GM23338 (cell line): ENCODE data around the gene SMAD1. TPM values are rescaled to one million over a fixed set of nuclear protein-coding genes. Genes with fewer than 3 reads are reported as not detected.

ENCODE experiments used
- ATAC-seq: fragments of 200-7000 bp; cut with Tn5 transposase; 3 replicates; pipeline ENCODE4 v1.9.1; 2020
- DNase-seq: peaks from one replicate; pipeline ENCODE4 v3.0.0-alpha.2; 2015; ENCODE audit warnings: low spot score
- H2AFZ ChIP-seq: fragments of 200-600 bp; sonication (generic); 2 replicates; pipeline ENCODE4 v1.8.0; 2016; ENCODE audit warnings: antibody characterized with exemption, mild to moderate bottlenecking, moderate library complexity
- H3F3A ChIP-seq: fragments of 200-600 bp; sonication (generic); replicated peaks from 2 replicates; pipeline ENCODE4 v1.8.0; 2017; ENCODE audit warnings: antibody characterized with exemption, mixed run types, low read depth
- H3K27ac ChIP-seq: fragments of 200-600 bp; sonication (generic); 2 replicates; pipeline ENCODE4 v1.6.1; 2016; ENCODE audit warnings: low read depth
- H3K27me3 ChIP-seq: fragments of 200-600 bp; sonication (generic); 2 replicates; pipeline ENCODE4 v1.8.0; 2016; ENCODE audit warnings: mild to moderate bottlenecking, mixed run types, moderate library complexity; ENCODE audit not compliant: insufficient read depth
- H3K36me3 ChIP-seq: fragments of 200-600 bp; sonication (generic); 2 replicates; pipeline ENCODE4 v1.8.0; 2016; ENCODE audit warnings: mild to moderate bottlenecking; ENCODE audit not compliant: insufficient read depth
- H3K4me1 ChIP-seq: fragments of 200-600 bp; sonication (generic); 2 replicates; pipeline ENCODE4 v1.8.0; 2016; ENCODE audit warnings: mild to moderate bottlenecking, moderate library complexity; ENCODE audit not compliant: insufficient read depth
- H3K4me2 ChIP-seq: fragments of 200-600 bp; sonication (generic); 2 replicates; pipeline ENCODE4 v1.7.1; 2017; ENCODE audit warnings: mixed run types
- H3K4me3 ChIP-seq: fragments of 200-600 bp; sonication (generic); 2 replicates; pipeline ENCODE4 v1.6.1; 2016; ENCODE audit warnings: mixed run types
- H3K79me2 ChIP-seq: fragments of 200-600 bp; sonication (generic); replicated peaks from 2 replicates; pipeline ENCODE4 v1.8.0; 2017; ENCODE audit warnings: mild to moderate bottlenecking; ENCODE audit not compliant: insufficient read depth
- H3K9me2 ChIP-seq: fragments of 200-600 bp; sonication (generic); 2 replicates; pipeline ENCODE4 v1.8.0; 2017; ENCODE audit not compliant: insufficient read depth
- H4K20me1 ChIP-seq: fragments of 200-600 bp; sonication (generic); replicated peaks from 2 replicates; pipeline ENCODE4 v1.8.0; 2017; ENCODE audit warnings: mild to moderate bottlenecking; ENCODE audit not compliant: insufficient read depth
- H3K27ac Mint-ChIP-seq: 2 replicates; pipeline ENCODE4 v1.8.0; 2020; ENCODE audit warnings: inconsistent platforms, mild to moderate bottlenecking, moderate library complexity, mixed read lengths
- H3K27me3 Mint-ChIP-seq: 3 replicates; pipeline ENCODE4 v1.8.0; 2022; ENCODE audit warnings: low read depth, mild to moderate bottlenecking, moderate library complexity, mixed read lengths, inconsistent platforms; ENCODE audit not compliant: insufficient read depth, poor library complexity
- H3K36me3 Mint-ChIP-seq: 3 replicates; pipeline ENCODE4 v1.8.0; 2021; ENCODE audit warnings: low read depth, mild to moderate bottlenecking, inconsistent platforms, moderate library complexity, mixed read lengths
- H3K4me1 Mint-ChIP-seq: 3 replicates; pipeline ENCODE4 v1.8.0; 2020; ENCODE audit warnings: mild to moderate bottlenecking, inconsistent platforms, mixed read lengths
- H3K4me3 Mint-ChIP-seq: 3 replicates; pipeline ENCODE4 v1.8.0; 2021; ENCODE audit warnings: moderate library complexity, mild to moderate bottlenecking, inconsistent platforms, mixed read lengths
- H3K9me3 Mint-ChIP-seq: 3 replicates; pipeline ENCODE4 v1.8.0; 2020; ENCODE audit warnings: moderate library complexity, mild to moderate bottlenecking, inconsistent platforms, mixed read lengths
- CREB1 ChIP-seq: fragments of 250-450 bp; sonication (Bioruptor Pico); IDR thresholded peaks from 2 replicates; pipeline ENCODE4 v1.5.0; 2020; ENCODE audit warnings: low read depth, mild to moderate bottlenecking, moderate library complexity
- ETS1 ChIP-seq: IDR thresholded peaks from 2 replicates; pipeline ENCODE4 v1.6.1; 2016; ENCODE audit warnings: antibody characterized with exemption
- EZH2 ChIP-seq: fragments of 200-600 bp; sonication (generic); IDR thresholded peaks from one replicate; pipeline ENCODE4 v1.8.0; 2017; ENCODE audit warnings: antibody characterized with exemption, mild to moderate bottlenecking, low read depth; ENCODE audit not compliant: unreplicated experiment
- EZH2phosphoT487 ChIP-seq: fragments of 200-600 bp; sonication (generic); IDR thresholded peaks from one replicate; pipeline ENCODE4 v1.8.1; 2018; ENCODE audit warnings: antibody characterized with exemption; ENCODE audit not compliant: unreplicated experiment
- JUNB ChIP-seq: IDR thresholded peaks from one replicate; pipeline ENCODE4 v1.6.1; 2016; ENCODE audit warnings: antibody characterized with exemption; ENCODE audit not compliant: unreplicated experiment
- NANOG ChIP-seq: IDR thresholded peaks from 2 replicates; pipeline ENCODE4 v1.6.1; 2016; ENCODE audit warnings: antibody characterized with exemption, borderline replicate concordance
- STAT1 ChIP-seq: IDR thresholded peaks from one replicate; pipeline ENCODE4 v1.6.1; 2016; ENCODE audit warnings: antibody characterized with exemption; ENCODE audit not compliant: unreplicated experiment
- ZNF114 ChIP-seq: fragments of 250-450 bp; sonication (Bioruptor Pico); IDR thresholded peaks from 2 replicates; pipeline ENCODE4 v1.5.0; 2020; ENCODE audit warnings: mild to moderate bottlenecking, moderate library complexity
- ZNF331 ChIP-seq: fragments of 250-450 bp; sonication (Bioruptor Pico); IDR thresholded peaks from 2 replicates; pipeline ENCODE4 v1.5.0; 2020; ENCODE audit warnings: low read depth, mild to moderate bottlenecking, moderate library complexity
- ZNF462 ChIP-seq: fragments of 250-450 bp; sonication (Bioruptor Pico); IDR thresholded peaks from 2 replicates; pipeline ENCODE4 v1.5.0; 2020; ENCODE audit warnings: mild to moderate bottlenecking, moderate library complexity
- polyA plus RNA-seq: library from polyadenylated mRNA; unstranded; fragments of >200 nt; fragmentation: Nextera tagmentation; extraction: Ambion mirVana; gene quantifications from 2 replicates; pipeline ENCODE4 v1.2.1, GENCODE V29; 2016
- total RNA-seq: library from RNA; depleted of rRNA; stranded (reverse); fragments of >200 nt; shearing (Covaris generic); gene quantifications from 2 replicates; pipeline ENCODE4 v1.2.3, GENCODE V29; 2014
- TF ChIP-seq, protein P1 (sequence below), 2 experiments: fragments of 200-600 bp in 1 of 2; sonication (generic) in 1 of 2; conservative IDR thresholded peaks; 2 replicates each; pipeline versions ENCODE4 v1.5.1 to v1.6.1; 2016 to 2017; ENCODE audit warnings: antibody characterized with exemption in 2 of 2, low read depth in 2 of 2, mild to moderate bottlenecking in 2 of 2, moderate library complexity in 1 of 2

Gene SMAD1
- total and polyA plus RNA-seq, 2 experiments from 2014 or later: 19.8 to 33.6 TPM

GRCh38 chr4:145553375-145553774 is 71.7 kb downstream of the SMAD1 start (continued):
- TF ChIP-seq ZNF462 (CRISPR knock-in tag): no peak

- H3K27ac Mint-ChIP-seq: no peak overlapping the region; the same call in 1 of the 2 replicates
Measured at GRCh38 chr4:145554691-145555090, 73.0 kb downstream of the SMAD1 start.

More at GRCh38 chr4:145554691-145555090, 73.0 kb downstream of the SMAD1 start:
- no peak overlapping the region for H3K4me3 ChIP-seq
- H3F3A ChIP-seq: no peaks in the 10 kb centered on the region
- no peak for DNase-seq
- H3K27me3 ChIP-seq: no peaks in the 10 kb centered on the region
- no peaks in the 10 kb centered on the region for H3K79me2 ChIP-seq
- TF ChIP-seq ZNF114 (CRISPR knock-in tag) (no peak), JUNB (no peak), EZH2phosphoT487 (no peak), CREB1 (CRISPR knock-in tag) (no peak), EZH2 (no peak), ETS1 (no peak), NANOG (no peak), ZNF331 (CRISPR knock-in tag) (no peak), STAT1 (no peak)
- TF ChIP-seq, protein P1, sequence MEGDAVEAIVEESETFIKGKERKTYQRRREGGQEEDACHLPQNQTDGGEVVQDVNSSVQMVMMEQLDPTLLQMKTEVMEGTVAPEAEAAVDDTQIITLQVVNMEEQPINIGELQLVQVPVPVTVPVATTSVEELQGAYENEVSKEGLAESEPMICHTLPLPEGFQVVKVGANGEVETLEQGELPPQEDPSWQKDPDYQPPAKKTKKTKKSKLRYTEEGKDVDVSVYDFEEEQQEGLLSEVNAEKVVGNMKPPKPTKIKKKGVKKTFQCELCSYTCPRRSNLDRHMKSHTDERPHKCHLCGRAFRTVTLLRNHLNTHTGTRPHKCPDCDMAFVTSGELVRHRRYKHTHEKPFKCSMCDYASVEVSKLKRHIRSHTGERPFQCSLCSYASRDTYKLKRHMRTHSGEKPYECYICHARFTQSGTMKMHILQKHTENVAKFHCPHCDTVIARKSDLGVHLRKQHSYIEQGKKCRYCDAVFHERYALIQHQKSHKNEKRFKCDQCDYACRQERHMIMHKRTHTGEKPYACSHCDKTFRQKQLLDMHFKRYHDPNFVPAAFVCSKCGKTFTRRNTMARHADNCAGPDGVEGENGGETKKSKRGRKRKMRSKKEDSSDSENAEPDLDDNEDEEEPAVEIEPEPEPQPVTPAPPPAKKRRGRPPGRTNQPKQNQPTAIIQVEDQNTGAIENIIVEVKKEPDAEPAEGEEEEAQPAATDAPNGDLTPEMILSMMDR (conservative IDR thresholded peaks at IDR 0.05; ENCODE audit: low read depth in 2 of 2): no peak
- H3K4me3 Mint-ChIP-seq: no peak overlapping the region
- H3K4me2 ChIP-seq: no peak overlapping the region
- no peaks in the 10 kb centered on the region for H4K20me1 ChIP-seq
- H3K4me1 Mint-ChIP-seq: no peaks in the 10 kb centered on the region; the same call in 2 of the 3 replicates
- no peaks in the 10 kb centered on the region for H3K9me2 ChIP-seq
- H3K36me3 Mint-ChIP-seq: peaks cover 48% of the 10 kb centered on the region
- no peaks in the 10 kb centered on the region for H3K27me3 Mint-ChIP-seq
- no peak overlapping the region for H2AFZ ChIP-seq
- H3K36me3 ChIP-seq: no peaks in the 10 kb centered on the region
- H3K27ac ChIP-seq: no peak overlapping the region
- peaks cover 15% of the 10 kb centered on the region; the same call in 2 of the 3 replicates for H3K9me3 Mint-ChIP-seq
- H3K4me1 ChIP-seq: no peaks in the 10 kb centered on the region
- ATAC-seq: no peak
